GM12864 (cell line): ENCODE data around the gene EYS.

Experiments used
- DNase-seq: peaks from one replicate; pipeline ENCODE4 v3.0.0-alpha.2; 2011; ENCODE audit warnings: low read depth
- H3K4me3 ChIP-seq: 2 replicates; pipeline ENCODE4 v1.5.1; 2011; ENCODE audit warnings: mild to moderate bottlenecking, low read depth, low read length, control low read depth
- CTCF ChIP-seq: IDR thresholded peaks from 2 replicates; pipeline ENCODE4 v1.5.1; 2011; ENCODE audit warnings: low read depth, mild to moderate bottlenecking, moderate library complexity, low read length, control low read depth, inconsistent platforms; ENCODE audit errors: missing control alignments

The EYS gene

DNA sequence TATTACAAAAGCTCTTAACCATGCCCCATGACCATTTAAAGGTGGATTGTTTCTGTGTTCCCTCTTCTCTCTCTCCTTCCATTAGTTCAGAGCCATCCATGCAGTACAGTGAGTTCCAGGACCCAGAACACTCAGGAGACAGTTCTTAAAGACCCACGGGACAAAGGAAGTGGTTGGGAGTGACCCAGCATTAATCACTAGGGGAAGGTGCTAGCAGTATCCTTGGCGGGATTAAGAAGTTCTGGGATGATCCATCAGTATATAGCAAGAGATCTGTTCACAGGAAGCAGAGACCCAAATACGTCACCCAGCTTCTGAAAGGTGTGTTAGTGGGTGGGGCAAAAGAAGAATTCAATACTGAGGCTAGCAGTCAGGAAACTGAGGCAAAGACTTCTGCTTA, 1917.3 kb downstream of the EYS start:
- H3K4me3 ChIP-seq, result no peak overlapping the region
- no peak for TF ChIP-seq CTCF
- no peak for DNase-seq

- no peak for TF ChIP-seq CTCF
- no peak overlapping the region for H3K4me3 ChIP-seq
- no peak for DNase-seq
Observed at GRCh38 chr6:63788569-63788968, 1918.5 kb downstream of the EYS start.

DNA sequence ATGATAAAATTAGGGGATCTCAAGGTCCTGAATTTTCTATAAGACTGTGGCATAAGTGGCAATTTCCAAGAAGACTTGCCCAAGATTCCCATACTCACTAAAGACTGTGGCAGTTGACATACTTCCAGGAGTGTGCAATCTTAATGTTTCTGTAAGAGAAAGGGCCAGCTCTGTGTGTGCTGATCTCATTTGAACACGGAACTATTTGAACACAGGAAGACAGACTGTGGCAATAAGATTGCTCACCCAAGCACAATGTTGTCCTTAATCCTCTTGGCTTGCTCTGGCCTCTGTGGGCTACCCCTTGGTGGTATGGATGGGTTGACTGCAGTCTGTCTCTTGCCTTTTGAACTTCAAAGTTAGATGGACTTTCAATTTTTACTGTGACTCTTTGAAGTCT, 1920.0 kb downstream of the EYS start:
- no peak for TF ChIP-seq CTCF
- H3K4me3 ChIP-seq, result no peak overlapping the region
- DNase-seq, result no peak

DNA sequence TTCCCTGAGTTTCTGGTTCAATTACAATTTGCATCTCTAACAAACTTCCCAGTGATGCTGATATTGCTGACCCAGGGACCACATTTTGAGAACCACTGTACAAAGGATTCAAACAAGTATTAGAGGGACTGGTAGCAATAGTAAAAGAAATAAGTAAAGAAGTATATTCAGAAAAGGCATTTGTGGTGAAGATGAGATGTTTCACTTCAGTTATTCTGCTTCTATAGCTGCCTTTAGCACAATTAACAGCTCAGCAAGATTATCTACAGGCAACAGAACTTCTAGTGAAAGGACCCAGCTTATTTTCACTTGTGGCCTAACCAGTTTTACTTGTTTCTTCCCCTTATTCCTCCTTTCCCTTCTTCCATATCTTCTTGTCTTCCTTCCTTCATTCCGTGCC, 1922.0 kb downstream of the EYS start:
- no peak for DNase-seq
- H3K4me3 ChIP-seq, result no peak overlapping the region
- no peak for TF ChIP-seq CTCF

- no peak for TF ChIP-seq CTCF
- DNase-seq, result no peak
- no peak overlapping the region for H3K4me3 ChIP-seq
Observed at GRCh38 chr6:63783096-63783495, 1923.9 kb downstream of the EYS start.

- H3K4me3 ChIP-seq, result no peak overlapping the region
- no peak for TF ChIP-seq CTCF
- no peak for DNase-seq
Observed at GRCh38 chr6:63774961-63775360, 1932.1 kb downstream of the EYS start.

GRCh38 chr6:63773200-63773599, 1933.8 kb downstream of the EYS start:
- H3K4me3 ChIP-seq, result no peak overlapping the region
- no peak for DNase-seq
- no peak for TF ChIP-seq CTCF
